Activated B cell treated with CpG ODN at 0.5 μM for 24 hours (primary cell): ENCODE measurements around the gene TRABD2B. TPM values are rescaled to one million over a fixed set of nuclear protein-coding genes. Genes with fewer than 3 reads are reported as not detected.

ENCODE experiments used
- ATAC-seq: fragments of 200-7000 bp; cut with Tn5 transposase; one replicate; pipeline ENCODE4 v1.10.0; 2021; ENCODE audit warnings: low read depth, mild to moderate bottlenecking, moderate library complexity
- CTCF ChIA-PET: fragments of 350-600 bp; sonication (Branson Sonifier 250); formaldehyde crosslinking; loops from one replicate; lab custom pipeline; 2021; ENCODE audit warnings: antibody characterized with exemption; lab: Charles Lee
- POLR2A ChIA-PET: fragments of 350-600 bp; sonication (Branson Sonifier 250); formaldehyde crosslinking; loops from one replicate; lab custom pipeline; 2021; ENCODE audit warnings: antibody characterized with exemption; lab: Charles Lee
- DNase-seq: peaks from one replicate; pipeline ENCODE4 v3.0.0; 2022
- H3K27ac Mint-ChIP-seq: one replicate; pipeline ENCODE4 v1.8.0; 2020; ENCODE audit warnings: mixed read lengths
- H3K27me3 Mint-ChIP-seq: one replicate; pipeline ENCODE4 v1.8.0; 2021; ENCODE audit warnings: mixed read lengths
- H3K36me3 Mint-ChIP-seq: one replicate; pipeline ENCODE4 v1.8.0; 2021; ENCODE audit warnings: low read depth, mixed read lengths
- H3K4me1 Mint-ChIP-seq: one replicate; pipeline ENCODE4 v1.8.0; 2021; ENCODE audit warnings: mixed read lengths
- H3K4me3 Mint-ChIP-seq: one replicate; pipeline ENCODE4 v1.8.0; 2020; ENCODE audit warnings: mild to moderate bottlenecking, mixed read lengths
- H3K9me3 Mint-ChIP-seq: one replicate; pipeline ENCODE4 v1.8.0; 2020; ENCODE audit warnings: mixed read lengths
- intact Hi-C: fragments of 100-400 bp; cut with micrococcal nuclease; formaldehyde crosslinking; loops from one replicate; pipeline ENCODE4 v1.15.1; 2024
- total RNA-seq: library from RNA; stranded (reverse); gene quantifications from 2 replicates; pipeline ENCODE4 v1.2.3, GENCODE V29; 2022
- TF ChIP-seq, protein P1 (sequence below): fragments of 200-600 bp; IDR thresholded peaks from one replicate; pipeline ENCODE4 v1.8.0; 2022; ENCODE audit warnings: antibody characterized with exemption, mild to moderate bottlenecking

TRABD2B gene
- total RNA-seq, 1 donor from 2014 or later: not detected

DNA sequence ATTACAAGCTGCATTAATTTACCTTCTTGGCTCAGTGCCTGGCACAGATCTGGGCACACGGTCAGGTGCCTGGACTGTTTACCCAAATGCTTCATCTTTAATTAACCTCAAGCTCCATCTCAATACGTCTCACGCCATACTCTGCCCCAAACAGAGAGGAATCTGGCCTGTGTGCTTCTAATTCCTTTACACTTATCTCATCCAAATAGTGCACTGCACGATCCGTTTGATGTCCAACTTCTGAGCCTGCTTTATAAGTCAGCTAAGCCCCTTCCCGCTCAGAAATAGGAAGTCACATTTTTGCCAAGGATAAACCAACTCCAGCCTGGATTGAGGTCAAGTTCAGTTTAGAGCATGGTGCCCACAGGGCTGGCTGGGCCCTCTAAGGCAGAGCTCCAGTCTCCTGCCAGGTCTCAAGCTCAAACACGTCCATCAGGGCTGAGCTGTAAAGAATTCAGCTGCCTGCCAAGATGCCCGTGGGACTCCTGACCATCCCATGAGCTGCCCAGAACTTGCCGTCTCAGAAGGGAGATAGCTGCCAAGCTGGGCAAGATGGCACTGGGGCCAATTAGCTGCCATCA lies 233.5 kb downstream of the TRABD2B start:
- ATAC-seq (no peak), DNase-seq (no peak)
- Mint-ChIP-seq H3K27ac (no peak overlapping the region), H3K9me3 (no peaks in the 10 kb centered on the region), H3K27me3 (peaks cover 2% of the 10 kb centered on the region), H3K4me3 (no peak overlapping the region), H3K4me1 (no peaks in the 10 kb centered on the region), H3K36me3 (no peaks in the 10 kb centered on the region)
- TF ChIP-seq, protein P1, sequence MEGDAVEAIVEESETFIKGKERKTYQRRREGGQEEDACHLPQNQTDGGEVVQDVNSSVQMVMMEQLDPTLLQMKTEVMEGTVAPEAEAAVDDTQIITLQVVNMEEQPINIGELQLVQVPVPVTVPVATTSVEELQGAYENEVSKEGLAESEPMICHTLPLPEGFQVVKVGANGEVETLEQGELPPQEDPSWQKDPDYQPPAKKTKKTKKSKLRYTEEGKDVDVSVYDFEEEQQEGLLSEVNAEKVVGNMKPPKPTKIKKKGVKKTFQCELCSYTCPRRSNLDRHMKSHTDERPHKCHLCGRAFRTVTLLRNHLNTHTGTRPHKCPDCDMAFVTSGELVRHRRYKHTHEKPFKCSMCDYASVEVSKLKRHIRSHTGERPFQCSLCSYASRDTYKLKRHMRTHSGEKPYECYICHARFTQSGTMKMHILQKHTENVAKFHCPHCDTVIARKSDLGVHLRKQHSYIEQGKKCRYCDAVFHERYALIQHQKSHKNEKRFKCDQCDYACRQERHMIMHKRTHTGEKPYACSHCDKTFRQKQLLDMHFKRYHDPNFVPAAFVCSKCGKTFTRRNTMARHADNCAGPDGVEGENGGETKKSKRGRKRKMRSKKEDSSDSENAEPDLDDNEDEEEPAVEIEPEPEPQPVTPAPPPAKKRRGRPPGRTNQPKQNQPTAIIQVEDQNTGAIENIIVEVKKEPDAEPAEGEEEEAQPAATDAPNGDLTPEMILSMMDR: no peak
- ChIA-PET POLR2A (no interaction called here), CTCF (no interaction called here)
- intact Hi-C loops: no loop called here

DNA sequence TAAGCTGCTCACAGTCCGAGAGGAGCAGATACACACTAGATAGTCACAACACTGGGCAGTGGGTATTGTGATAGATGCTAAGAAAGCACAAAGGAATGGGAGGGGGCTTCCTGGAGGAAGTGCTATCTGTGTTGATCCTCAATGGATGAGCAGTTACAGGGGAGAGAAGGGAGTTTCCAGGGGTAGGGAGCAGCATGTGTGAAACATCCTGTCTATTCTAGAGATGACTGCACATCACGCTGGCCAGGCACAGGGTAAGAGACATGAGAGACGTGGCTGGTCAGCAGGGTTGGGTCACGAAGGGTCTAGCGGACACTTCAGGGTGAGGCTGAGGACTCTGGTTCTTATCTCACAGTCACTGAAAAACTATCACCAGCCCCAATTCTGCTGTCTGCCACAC lies 235.2 kb downstream of the TRABD2B start:
- Mint-ChIP-seq H3K4me3 (no peak overlapping the region), H3K9me3 (no peaks in the 10 kb centered on the region), H3K4me1 (no peaks in the 10 kb centered on the region), H3K27ac (no peak overlapping the region), H3K27me3 (peaks cover 4% of the 10 kb centered on the region), H3K36me3 (no peaks in the 10 kb centered on the region)
- ChIA-PET POLR2A (no interaction called here), CTCF (no interaction called here)
- TF ChIP-seq, protein P1: no peak
- no peak for DNase-seq
- intact Hi-C loops: no loop called here
- no peak for ATAC-seq

DNA sequence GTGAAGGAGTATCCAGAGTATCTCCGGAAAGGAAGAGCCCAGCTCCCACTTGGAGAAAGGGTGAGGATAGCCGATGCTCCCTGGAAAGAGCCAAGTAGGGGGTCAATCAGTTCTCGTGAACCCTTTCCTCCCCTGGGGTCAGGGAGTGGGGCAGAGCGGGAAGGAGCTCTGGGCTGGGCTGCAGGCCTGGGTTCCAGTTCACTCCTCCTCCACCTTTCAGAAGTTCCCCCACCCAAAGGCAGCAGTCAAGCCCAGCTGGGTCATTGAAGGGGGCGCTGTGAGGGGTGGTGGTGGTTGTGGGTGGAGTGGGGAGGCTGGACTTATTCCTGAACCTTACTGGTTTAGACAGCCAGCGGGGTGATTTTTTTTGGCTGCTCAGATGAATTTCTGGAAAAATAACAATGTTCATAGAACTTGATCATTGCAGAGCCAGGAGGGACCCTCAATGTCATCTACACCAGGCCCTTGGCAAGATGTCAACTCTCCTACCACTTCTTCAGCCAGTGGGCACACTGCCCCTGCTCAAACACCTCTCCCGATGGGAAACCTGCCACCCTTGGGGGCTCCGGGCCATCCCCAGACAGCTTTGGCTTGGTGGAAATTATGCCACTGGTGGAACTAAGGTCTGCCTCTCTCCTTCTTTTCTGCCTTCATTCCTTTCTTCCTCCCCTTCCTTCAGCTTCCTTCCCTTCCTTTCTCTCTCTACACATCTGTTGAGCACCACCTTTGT lies 235.8 kb downstream of the TRABD2B start:
- no peak overlapping the region for H3K27ac Mint-ChIP-seq
- no peaks in the 10 kb centered on the region for H3K36me3 Mint-ChIP-seq
- intact Hi-C loops: no loop called here
- peaks cover 4% of the 10 kb centered on the region for H3K27me3 Mint-ChIP-seq
- ATAC-seq: no peak
- no peak overlapping the region for H3K4me3 Mint-ChIP-seq
- CTCF ChIA-PET: no interaction called here
- H3K9me3 Mint-ChIP-seq: no peaks in the 10 kb centered on the region
- H3K4me1 Mint-ChIP-seq: no peaks in the 10 kb centered on the region
- TF ChIP-seq, protein P1: no peak
- DNase-seq: no peak
- POLR2A ChIA-PET: no interaction called here

DNA sequence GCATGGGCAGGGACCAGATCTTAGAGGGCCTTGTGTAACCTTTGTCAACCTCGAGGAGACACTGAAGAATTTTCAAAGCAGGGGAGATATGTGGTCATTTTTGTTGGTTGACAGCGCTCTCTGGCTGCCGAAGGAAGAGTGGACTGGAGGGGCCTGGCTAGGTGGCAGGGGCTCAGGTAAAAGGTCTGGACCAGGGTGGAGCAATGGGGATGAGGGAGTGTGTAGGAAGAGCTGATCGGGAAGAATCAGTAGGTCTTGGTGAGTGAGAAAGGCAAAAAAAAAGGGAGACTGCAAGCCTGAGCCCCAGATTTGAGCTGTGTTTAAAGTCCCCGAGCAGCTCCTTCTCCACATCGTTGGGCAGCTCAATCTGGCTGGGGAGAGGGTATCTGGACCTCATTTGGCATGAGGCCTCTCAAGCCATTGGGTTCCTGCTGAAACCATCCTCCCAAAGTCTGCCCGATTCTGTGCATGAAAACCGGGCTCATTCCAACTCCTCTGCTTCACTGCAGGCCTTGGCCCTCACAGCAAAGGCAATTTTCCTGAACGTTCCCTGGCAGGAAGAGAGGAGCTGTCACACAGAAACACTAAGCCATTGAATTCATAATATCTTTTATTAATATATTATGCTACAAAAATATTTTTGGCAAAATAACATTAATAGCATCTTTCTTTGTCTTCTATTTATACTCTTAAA lies 237.1 kb downstream of the TRABD2B start:
- intact Hi-C loops: no loop called here
- no peaks in the 10 kb centered on the region for H3K4me1 Mint-ChIP-seq
- no peaks in the 10 kb centered on the region for H3K36me3 Mint-ChIP-seq
- peaks cover 4% of the 10 kb centered on the region for H3K27me3 Mint-ChIP-seq
- no peak overlapping the region for H3K27ac Mint-ChIP-seq
- no peak for DNase-seq
- no peaks in the 10 kb centered on the region for H3K9me3 Mint-ChIP-seq
- no peak for ATAC-seq
- no peak overlapping the region for H3K4me3 Mint-ChIP-seq
- ChIA-PET CTCF (no interaction called here), POLR2A (no interaction called here)
- TF ChIP-seq, protein P1: no peak

DNA sequence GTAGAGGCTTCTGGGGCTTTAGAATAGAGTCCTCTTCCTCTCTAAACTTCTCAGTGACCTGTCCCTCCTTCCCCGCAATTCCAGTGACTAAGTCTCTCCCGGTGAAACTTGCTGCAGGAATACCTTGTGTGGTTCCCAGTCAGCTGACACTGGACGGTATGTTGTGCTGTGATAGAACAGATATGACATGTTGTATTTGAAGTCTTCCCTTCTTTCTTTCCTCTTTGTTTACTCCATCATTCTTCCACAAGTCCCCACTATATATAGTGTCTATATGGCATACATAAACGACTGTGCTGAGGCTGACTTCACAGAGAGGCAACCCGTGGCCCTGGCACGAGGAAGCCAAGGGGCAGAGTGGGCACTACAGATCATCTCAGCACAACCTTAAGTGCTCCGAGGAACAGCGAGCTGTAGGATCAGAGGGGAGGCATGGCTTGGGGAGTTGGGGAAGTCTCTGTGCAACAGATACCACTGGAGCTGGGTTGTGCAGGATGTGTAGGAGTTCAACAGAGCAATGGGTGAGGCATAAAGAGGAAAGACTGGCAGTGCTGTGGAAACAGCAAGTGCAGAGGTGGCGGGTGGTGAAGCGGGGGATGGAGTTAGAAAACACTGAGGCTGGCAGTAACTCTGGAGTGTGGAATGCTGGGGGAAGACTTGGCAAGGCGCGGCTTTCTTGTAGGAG lies 237.8 kb downstream of the TRABD2B start:
- no peak overlapping the region for H3K27ac Mint-ChIP-seq
- H3K9me3 Mint-ChIP-seq: no peaks in the 10 kb centered on the region
- H3K4me1 Mint-ChIP-seq: no peaks in the 10 kb centered on the region
- H3K36me3 Mint-ChIP-seq: no peaks in the 10 kb centered on the region
- no peak for DNase-seq
- TF ChIP-seq, protein P1: no peak
- no peak overlapping the region for H3K4me3 Mint-ChIP-seq
- ATAC-seq: no peak
- H3K27me3 Mint-ChIP-seq: peaks cover 9% of the 10 kb centered on the region
- ChIA-PET POLR2A (no interaction called here), CTCF (no interaction called here)
- intact Hi-C loops: no loop called here
